ENCODE measurements around the gene DHRS7. TPM values are rescaled to one million over a fixed set of nuclear protein-coding genes. Genes with fewer than 3 reads are reported as not detected.

Gene DHRS7
- total and polyA plus RNA-seq, 2 of the 8 experiments (the other 6 are each of a cell fraction or from before 2014, with no cell fraction given), result 10.8 to 27.5 TPM

DNA sequence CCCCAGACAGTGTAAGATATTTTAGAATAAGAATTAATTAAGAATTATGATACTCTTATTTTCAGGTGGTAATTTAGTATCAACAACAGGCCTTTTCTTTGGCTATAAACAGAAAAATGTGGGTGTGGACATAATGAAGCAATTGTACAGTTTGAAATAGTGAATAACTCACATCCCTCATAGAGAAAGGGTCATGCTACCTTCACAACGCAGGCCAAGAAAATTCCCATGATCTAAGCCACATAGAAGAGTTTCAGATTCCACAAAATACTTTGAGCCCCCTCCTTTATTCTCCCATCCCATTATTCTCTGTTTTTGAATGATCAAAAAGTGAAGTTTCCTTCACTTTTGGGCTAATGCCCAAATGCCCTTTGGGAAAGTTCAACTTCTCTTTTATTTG, 23.5 kb upstream of the DHRS7 start:
- H2AFZ ChIP-seq (ENCODE audit: low read length), result no peak overlapping the region
- no peak overlapping the region for H4K5ac ChIP-seq (ENCODE audit: insufficient read length, low read depth, low read length)
- no peaks in the 10 kb centered on the region for H3K79me1 ChIP-seq (ENCODE audit: low read depth, low read length)
- DNase-seq (ENCODE audit: low read depth in 1 of 2, low spot score in 2 of 2) (no peak), FAIRE-seq (no peak)
- no peaks in the 10 kb centered on the region for H3K23me2 ChIP-seq (ENCODE audit: low read depth, low read length)
- H3K14ac ChIP-seq (ENCODE audit: insufficient read length), result no peak overlapping the region
- no peaks in the 10 kb centered on the region for H3K27me3 ChIP-seq (replicated peaks in 1 of 4; ENCODE audit: control insufficient read depth in 3 of 4, extremely low read depth in 1 of 4, insufficient read depth in 3 of 4, low read length in 3 of 4)
- 81% methylated on average over 1 of the region's 1 CpG; no CpG with 5 or more reads in 1 of the 2 experiments for WGBS, 2 experiments (ENCODE audit: extremely low coverage in 1 of 2, insufficient coverage in 1 of 2, insufficient read length in 1 of 2, insufficient replicate concordance in 2 of 2, low coverage in 1 of 2, low lambda C conversion rate in 2 of 2, missing lambda C conversion rate in 1 of 2)
- H2AK5ac ChIP-seq (ENCODE audit: low read depth, low read length), result no peak overlapping the region
- no peak overlapping the region for H2BK15ac ChIP-seq (ENCODE audit: low read length)
- no peaks in the 10 kb centered on the region for H3K79me2 ChIP-seq (ENCODE audit: control insufficient read depth in 1 of 2, insufficient read depth in 2 of 2, low read length in 2 of 2)
- H4K8ac ChIP-seq (ENCODE audit: extremely low read depth, insufficient read depth, low read length), result no peak overlapping the region
- no peak overlapping the region for H2BK120ac ChIP-seq (replicated peaks; ENCODE audit: low read depth, low read length)
- peaks cover 0 to 3% (median 0%) of the 10 kb centered on the region in 4 experiments; a peak in 1 of 7 replicates for H3K4me1 ChIP-seq (replicated peaks in 1 of 4; ENCODE audit: control insufficient read depth in 3 of 4, insufficient read depth in 4 of 4, low read length in 3 of 4)
- no peak for TF ChIP-seq TBP (IDR thresholded peaks at IDR 0.05; ENCODE audit: low read depth, low read length)
- no peak for TF ChIP-seq BRCA1 (IDR thresholded peaks at IDR 0.05; ENCODE audit: low read depth, low read length)
- TF ChIP-seq CEBPB (IDR thresholded peaks at IDR 0.05; ENCODE audit: low read depth, low read length), result no peak
- no peak for TF ChIP-seq SIN3A (conservative IDR thresholded peaks at IDR 0.05 in 1 of 2, IDR thresholded peaks at IDR 0.05 in 1 of 2; ENCODE audit: low read depth in 1 of 2, low read length in 2 of 2)
- no peak for TF ChIP-seq CTBP2 (IDR thresholded peaks at IDR 0.05; ENCODE audit: borderline replicate concordance, insufficient read depth, insufficient read length, low read length)
- no peak for TF ChIP-seq TAF1 (IDR thresholded peaks at IDR 0.05; ENCODE audit: low read depth, low read length)
- no peak for TF ChIP-seq SIRT6 (IDR thresholded peaks at IDR 0.05; ENCODE audit: low read length)
- TF ChIP-seq POU5F1 (IDR thresholded peaks at IDR 0.05; ENCODE audit: low read depth, low read length), result no peak
- no peak for TF ChIP-seq POLR2AphosphoS5 (IDR thresholded peaks at IDR 0.05; ENCODE audit: low read depth, low read length)
- TF ChIP-seq GTF2F1 (IDR thresholded peaks at IDR 0.05; ENCODE audit: borderline replicate concordance, low read depth, low read length), result no peak
- ChIA-PET CTCF (ENCODE audit: partially characterized antibody) (interaction anchor here (1.1 kb wide), 1 partner anchor 161 kb away, joined by 3 read pairs; no protein-coding TSS in a partner anchor), POLR2A (ENCODE audit: partially characterized antibody) (no interaction called here)
- no peak overlapping the region for H3K23ac ChIP-seq (ENCODE audit: insufficient read length)
- H3K27ac ChIP-seq (ENCODE audit: low read depth, low read length), result no peak overlapping the region
- H4K20me1 ChIP-seq (replicated peaks in 1 of 2; ENCODE audit: control insufficient read depth in 1 of 2, insufficient read depth in 2 of 2, low read length in 2 of 2), result no peaks in the 10 kb centered on the region
- no peak overlapping the region for H2BK5ac ChIP-seq (ENCODE audit: low read depth, low read length)
- no peak overlapping the region for H3K56ac ChIP-seq (replicated peaks; ENCODE audit: insufficient read length, low read depth, low read length)
- H3K4ac ChIP-seq (replicated peaks; ENCODE audit: insufficient read length, low read depth, low read length), result no peak overlapping the region
- H4K91ac ChIP-seq (replicated peaks; ENCODE audit: insufficient read length, low read length), result no peak overlapping the region
- H3K18ac ChIP-seq (ENCODE audit: extremely low read depth, low read length), result no peak overlapping the region
- no peak overlapping the region for H2BK20ac ChIP-seq (ENCODE audit: low read length)
- H3K9me3 ChIP-seq (ENCODE audit: insufficient read depth in 2 of 2, low read depth in 1 of 2, low read length in 1 of 2), result no peaks in the 10 kb centered on the region
- no peaks in the 10 kb centered on the region for H3K36me3 ChIP-seq (ENCODE audit: control insufficient read depth in 2 of 4, insufficient read depth in 4 of 4, low read length in 3 of 4)
- no peak overlapping the region for H3K4me2 ChIP-seq (ENCODE audit: insufficient read depth in 1 of 2, low read depth in 2 of 2, low read length in 2 of 2)
- H3K4me3 ChIP-seq (ENCODE audit: extremely low read depth in 1 of 4, insufficient read depth in 2 of 4, low read depth in 3 of 4, low read length in 4 of 4), result no peak overlapping the region
- H3K9ac ChIP-seq (replicated peaks in 1 of 4; ENCODE audit: extremely low read depth in 1 of 4, low read depth in 3 of 4, low read length in 3 of 4), result no peak overlapping the region
- H2BK12ac ChIP-seq (ENCODE audit: low read depth, low read length), result no peak overlapping the region
